ENCODE measurements around the gene FCF1. TPM values are rescaled to one million over a fixed set of nuclear protein-coding genes. Genes with fewer than 3 reads are reported as not detected.
"Not testable (repeated sequence)": the region's sequence is repeated elsewhere in the genome, so short reads cannot be mapped to it uniquely, and the experiment has no call there.

The FCF1 gene
- polyA plus RNA-seq, 1 donor, result 41.3 TPM

DNA sequence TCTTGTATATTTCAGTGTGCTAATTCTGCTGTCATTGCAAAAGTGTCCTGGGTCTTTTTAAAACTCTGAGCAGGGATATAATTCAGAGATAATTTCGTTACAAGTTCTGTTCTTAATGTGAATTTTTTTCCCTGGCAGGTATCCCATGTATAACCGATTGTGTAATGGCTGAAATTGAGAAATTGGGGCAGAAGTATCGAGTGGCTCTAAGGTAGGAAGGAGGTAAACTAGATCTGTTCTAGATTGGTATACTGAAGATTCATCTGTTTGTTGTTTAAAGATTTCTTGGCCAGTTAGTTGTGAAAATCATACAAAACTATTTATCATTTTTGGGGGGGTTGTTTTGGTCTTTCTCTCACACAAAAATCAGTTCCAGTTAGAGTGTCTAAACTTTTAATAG, 10.2 kb downstream of the FCF1 start:
- peaks cover 33% of the 10 kb centered on the region for H3K36me3 ChIP-seq (ENCODE audit: control insufficient read depth, insufficient read depth, low read length)
- no peak overlapping the region for H3K4me3 ChIP-seq (ENCODE audit: low read length)
- H3K4me1 ChIP-seq (ENCODE audit: control insufficient read depth, insufficient read depth, low read length), result no peaks in the 10 kb centered on the region
- no peaks in the 10 kb centered on the region for H3K9me3 ChIP-seq (ENCODE audit: control insufficient read depth, low read depth, low read length)
- DNase-seq, result no peak
- no peak overlapping the region for H3K27ac ChIP-seq (ENCODE audit: low read length)
- no peaks in the 10 kb centered on the region for H3K27me3 ChIP-seq (ENCODE audit: control insufficient read depth, insufficient read depth, low read length)
- 100% methylated on average over 1 of the region's 3 CpGs for WGBS (ENCODE audit: insufficient coverage, low lambda C conversion rate)

DNA sequence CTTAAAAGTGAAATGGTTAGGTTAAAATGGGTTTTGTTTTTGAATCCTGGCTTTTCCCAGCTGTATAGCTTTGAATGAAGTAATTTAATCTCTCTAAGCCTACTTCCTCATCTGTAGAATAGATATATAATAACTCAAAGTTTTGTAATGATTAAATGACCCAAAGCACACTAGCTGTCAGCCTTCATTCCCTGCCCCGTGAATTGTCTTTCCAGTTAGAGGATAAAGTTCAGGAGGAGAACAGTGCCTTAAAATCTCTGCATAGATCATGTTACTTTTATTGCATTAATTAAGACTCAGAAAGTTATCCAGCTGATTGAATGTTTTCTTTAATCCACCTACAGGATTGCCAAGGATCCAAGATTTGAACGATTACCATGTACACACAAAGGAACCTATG, 19.4 kb downstream of the FCF1 start:
- DNase-seq, result peak in 1 of 2 donors; percentile 42
- Histone ChIP-seq H3K36me3 (ENCODE audit: control insufficient read depth, insufficient read depth, low read length) (peaks cover 18% of the 10 kb centered on the region), H3K4me1 (ENCODE audit: control insufficient read depth, insufficient read depth, low read length) (peaks cover 24% of the 10 kb centered on the region), H3K9me3 (ENCODE audit: control insufficient read depth, low read depth, low read length) (no peaks in the 10 kb centered on the region), H3K27ac (ENCODE audit: low read length) (no peak overlapping the region), H3K27me3 (ENCODE audit: control insufficient read depth, insufficient read depth, low read length) (no peaks in the 10 kb centered on the region), H3K4me3 (ENCODE audit: low read length) (no peak overlapping the region)
- WGBS (ENCODE audit: insufficient coverage, low lambda C conversion rate), result 43% methylated on average over 1 of the region's 2 CpGs

DNA sequence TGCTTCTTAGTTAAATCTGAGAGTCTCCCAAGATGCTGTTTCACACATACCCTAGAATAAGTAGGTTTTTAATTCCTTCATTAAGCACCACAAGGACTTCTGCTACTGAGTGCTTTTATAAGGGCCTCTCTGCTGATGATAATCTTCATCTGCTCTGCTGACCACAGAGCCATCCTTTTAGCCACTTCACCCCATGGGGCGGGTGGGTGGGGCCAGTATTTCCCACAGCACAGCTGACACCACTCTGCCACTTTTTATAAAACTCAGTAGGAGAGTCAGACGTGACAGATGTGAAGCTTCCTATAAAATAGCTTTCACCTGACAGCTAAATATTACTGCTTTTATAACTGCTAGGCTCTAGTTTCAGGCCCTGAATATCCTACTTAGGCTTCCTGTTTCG, 20.3 kb downstream of the FCF1 start:
- Histone ChIP-seq H3K9me3 (ENCODE audit: control insufficient read depth, low read depth, low read length) (no peaks in the 10 kb centered on the region), H3K36me3 (ENCODE audit: control insufficient read depth, insufficient read depth, low read length) (peaks cover 18% of the 10 kb centered on the region), H3K27me3 (ENCODE audit: control insufficient read depth, insufficient read depth, low read length) (no peaks in the 10 kb centered on the region), H3K4me1 (ENCODE audit: control insufficient read depth, insufficient read depth, low read length) (peaks cover 24% of the 10 kb centered on the region), H3K4me3 (ENCODE audit: low read length) (no peak overlapping the region), H3K27ac (ENCODE audit: low read length) (no peak overlapping the region)
- DNase-seq, result no peak
- 60% methylated on average over 1 of the region's 3 CpGs for WGBS (ENCODE audit: insufficient coverage, low lambda C conversion rate)

DNA sequence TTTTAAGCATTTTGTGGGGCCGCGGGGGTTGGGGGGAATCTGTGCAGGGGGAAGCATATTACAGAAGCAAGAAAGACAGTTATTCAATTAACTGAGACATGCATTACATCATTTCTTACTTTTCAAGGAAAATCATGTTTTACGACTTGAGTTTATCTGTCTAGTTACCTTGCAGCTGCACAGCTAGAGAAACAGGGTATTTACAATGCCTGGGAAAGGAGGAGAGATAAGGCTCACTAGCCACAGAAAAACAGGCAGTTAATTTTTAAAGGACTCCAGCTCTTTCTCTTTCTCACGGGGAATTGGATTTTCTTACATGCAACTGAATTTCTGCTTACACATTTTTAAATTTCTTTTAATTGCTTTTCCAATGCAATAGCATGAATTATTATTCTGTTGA, 22.2 kb downstream of the FCF1 start:
- WGBS (ENCODE audit: insufficient coverage, low lambda C conversion rate), result no CpG with 5 or more reads among the region's 4 CpGs
- Histone ChIP-seq H3K27ac (ENCODE audit: low read length) (peak overlapping the region; percentile 47), H3K4me3 (ENCODE audit: low read length) (no peak overlapping the region), H3K9me3 (ENCODE audit: control insufficient read depth, low read depth, low read length) (no peaks in the 10 kb centered on the region), H3K36me3 (ENCODE audit: control insufficient read depth, insufficient read depth, low read length) (peaks cover 20% of the 10 kb centered on the region), H3K27me3 (ENCODE audit: control insufficient read depth, insufficient read depth, low read length) (no peaks in the 10 kb centered on the region), H3K4me1 (ENCODE audit: control insufficient read depth, insufficient read depth, low read length) (peaks cover 24% of the 10 kb centered on the region)
- peak; percentile 22 to 59 for DNase-seq

DNA sequence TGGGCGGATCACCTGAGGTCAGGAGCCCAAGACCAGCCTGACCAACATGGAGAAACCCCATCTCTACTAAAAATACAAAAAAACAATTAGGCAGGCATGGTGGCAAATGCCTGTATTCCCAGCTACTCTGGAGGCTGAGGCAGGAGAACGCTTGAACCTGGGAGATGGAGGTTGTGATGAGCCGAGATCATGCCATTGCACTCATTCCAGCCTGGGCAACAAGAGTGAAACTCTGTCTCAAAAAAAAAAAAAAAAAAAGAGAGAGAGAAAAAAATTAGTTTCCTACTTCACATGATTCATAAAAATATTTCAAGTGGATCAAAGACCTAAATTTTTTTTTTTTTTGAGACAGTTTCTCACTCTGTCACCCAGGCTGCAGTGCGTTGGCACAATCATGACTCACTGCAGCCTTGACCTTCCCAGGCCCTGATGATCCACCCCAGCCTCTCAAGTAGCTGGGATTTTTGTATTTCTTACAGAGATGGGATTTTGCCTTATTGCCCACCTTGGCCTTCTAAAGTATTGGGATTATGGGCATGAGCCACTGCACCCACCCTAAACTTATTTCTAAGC, 24.9 kb downstream of the FCF1 start:
- Histone ChIP-seq H3K27ac (ENCODE audit: low read length) (no peak overlapping the region), H3K4me1 (ENCODE audit: control insufficient read depth, insufficient read depth, low read length) (peaks cover 17% of the 10 kb centered on the region), H3K27me3 (ENCODE audit: control insufficient read depth, insufficient read depth, low read length) (no peaks in the 10 kb centered on the region), H3K9me3 (ENCODE audit: control insufficient read depth, low read depth, low read length) (no peaks in the 10 kb centered on the region), H3K36me3 (ENCODE audit: control insufficient read depth, insufficient read depth, low read length) (peaks cover 15% of the 10 kb centered on the region), H3K4me3 (ENCODE audit: low read length) (no peak overlapping the region)
- 100% methylated on average over 1 of the region's 4 CpGs for WGBS (ENCODE audit: insufficient coverage, low lambda C conversion rate)
- DNase-seq, result no peak

DNA sequence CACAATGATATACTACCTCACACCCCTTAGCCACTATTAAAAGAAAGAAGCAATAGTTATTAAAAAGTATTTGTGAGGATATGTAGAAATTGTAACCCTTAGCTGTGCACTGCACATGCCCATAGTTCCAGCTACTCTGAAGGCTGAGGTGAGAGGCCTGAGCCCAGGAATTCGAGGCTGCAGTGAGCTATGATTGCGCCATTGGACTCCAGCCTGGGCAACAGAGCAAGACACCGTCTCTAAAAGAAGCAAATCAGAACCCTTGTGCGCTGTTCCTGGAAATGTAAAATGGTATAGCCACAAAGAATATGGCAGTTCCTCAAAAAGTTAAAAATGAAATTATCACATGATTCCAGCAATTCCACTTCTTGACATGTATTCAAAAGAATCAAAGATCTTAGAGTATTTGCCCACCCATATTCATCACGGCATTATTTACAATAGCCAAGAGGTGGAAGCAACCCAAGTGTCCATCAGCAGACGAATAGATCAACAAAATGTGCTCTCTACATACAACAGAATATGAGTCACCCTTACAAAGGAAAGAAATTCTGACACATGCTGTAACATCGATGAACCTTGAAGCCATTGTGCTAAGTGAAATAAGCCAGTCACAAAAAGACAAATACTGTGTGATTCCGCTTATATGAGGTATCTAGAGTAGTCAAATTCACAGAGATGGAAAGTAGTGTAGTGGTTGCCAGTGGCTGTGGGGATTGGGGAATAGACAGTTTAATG, 26.5 kb downstream of the FCF1 start:
- 100% methylated on average over 1 of the region's 8 CpGs for WGBS (ENCODE audit: insufficient coverage, low lambda C conversion rate)

DNA sequence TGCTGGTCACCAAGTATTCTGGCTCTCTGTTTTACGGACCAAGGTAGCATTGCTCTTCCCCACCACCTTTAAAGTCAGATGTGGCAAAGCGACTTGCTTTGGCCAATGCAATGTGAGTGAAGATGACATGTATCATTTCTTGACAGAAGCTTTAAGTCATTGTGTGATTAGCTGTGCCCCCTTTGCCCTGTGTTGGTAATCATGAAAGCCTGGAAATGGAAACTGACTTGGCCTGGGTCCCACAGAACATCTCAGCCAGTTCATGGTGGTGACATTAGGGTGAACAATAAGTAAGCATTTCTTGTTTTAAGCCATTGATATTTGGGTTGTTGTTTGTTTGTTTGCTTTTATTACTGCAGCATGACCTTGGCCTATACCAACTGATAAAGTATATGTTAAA, 34.3 kb downstream of the FCF1 start:
- no CpG with 5 or more reads among the region's 2 CpGs for WGBS (ENCODE audit: insufficient coverage, low lambda C conversion rate)
- Histone ChIP-seq H3K36me3 (ENCODE audit: control insufficient read depth, insufficient read depth, low read length) (no peaks in the 10 kb centered on the region), H3K27ac (ENCODE audit: low read length) (no peak overlapping the region), H3K4me3 (ENCODE audit: low read length) (no peak overlapping the region), H3K4me1 (ENCODE audit: control insufficient read depth, insufficient read depth, low read length) (no peaks in the 10 kb centered on the region), H3K27me3 (ENCODE audit: control insufficient read depth, insufficient read depth, low read length) (no peaks in the 10 kb centered on the region), H3K9me3 (ENCODE audit: control insufficient read depth, low read depth, low read length) (no peaks in the 10 kb centered on the region)
- DNase-seq, result no peak

More for the DNA sequence above, 26.5 kb downstream of the FCF1 start:
- peaks cover 9% of the 10 kb centered on the region for H3K36me3 ChIP-seq (ENCODE audit: control insufficient read depth, insufficient read depth, low read length)
- no peak overlapping the region for H3K27ac ChIP-seq (ENCODE audit: low read length)
- no peak overlapping the region for H3K4me3 ChIP-seq (ENCODE audit: low read length)
- H3K9me3 ChIP-seq (ENCODE audit: control insufficient read depth, low read depth, low read length), result no peaks in the 10 kb centered on the region
- no peak for DNase-seq
- H3K27me3 ChIP-seq (ENCODE audit: control insufficient read depth, insufficient read depth, low read length), result no peaks in the 10 kb centered on the region
- peaks cover 15% of the 10 kb centered on the region for H3K4me1 ChIP-seq (ENCODE audit: control insufficient read depth, insufficient read depth, low read length)

DNA sequence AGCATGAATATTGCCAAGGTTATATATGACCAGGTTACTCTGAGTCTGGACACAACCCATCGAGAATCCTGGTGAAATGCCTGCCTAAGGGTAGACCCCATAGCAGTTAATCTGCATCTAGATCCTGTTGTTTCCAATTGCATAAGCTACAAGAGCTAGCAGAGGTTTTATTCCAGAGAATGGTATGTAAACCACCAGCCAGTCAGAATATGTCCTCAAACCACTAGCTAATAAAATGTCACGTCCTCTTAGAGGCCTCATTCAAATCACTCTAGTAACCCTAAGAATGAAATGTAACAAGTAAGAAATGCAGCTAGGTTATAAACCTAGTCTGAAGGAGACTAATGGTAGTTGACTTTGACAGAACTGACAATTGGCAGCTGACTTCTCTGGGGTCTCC, 41.2 kb downstream of the FCF1 start:
- no peaks in the 10 kb centered on the region for H3K27me3 ChIP-seq (ENCODE audit: control insufficient read depth, insufficient read depth, low read length)
- H3K4me1 ChIP-seq (ENCODE audit: control insufficient read depth, insufficient read depth, low read length), result no peaks in the 10 kb centered on the region
- WGBS (ENCODE audit: insufficient coverage, low lambda C conversion rate), result no CpG with 5 or more reads among the region's 2 CpGs
- DNase-seq, result no peak
- H3K27ac ChIP-seq (ENCODE audit: low read length), result no peak overlapping the region
- H3K9me3 ChIP-seq (ENCODE audit: control insufficient read depth, low read depth, low read length), result peaks cover 2% of the 10 kb centered on the region
- H3K36me3 ChIP-seq (ENCODE audit: control insufficient read depth, insufficient read depth, low read length), result no peaks in the 10 kb centered on the region
- no peak overlapping the region for H3K4me3 ChIP-seq (ENCODE audit: low read length)

DNA sequence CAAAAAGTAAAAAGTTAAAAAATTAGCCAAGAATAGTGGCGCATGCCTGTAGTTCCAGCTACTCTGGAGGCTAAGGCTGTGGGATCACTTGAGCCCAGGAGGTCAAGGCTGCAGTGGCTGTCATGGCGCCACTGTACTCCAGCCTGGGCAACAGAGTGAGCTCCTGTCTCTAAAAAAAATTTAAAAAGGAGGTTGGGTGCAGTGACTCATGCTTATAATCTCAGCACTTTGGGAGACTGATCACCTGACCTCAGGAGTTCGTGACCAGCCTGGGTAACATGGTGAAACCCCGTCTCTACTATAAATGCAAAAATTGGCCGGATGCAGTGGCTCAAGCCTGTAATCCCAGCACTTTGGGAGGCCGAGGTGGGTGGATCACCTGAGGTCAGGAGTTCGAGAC, 42.0 kb downstream of the FCF1 start:
- DNase-seq, result no peak
- WGBS (ENCODE audit: insufficient coverage, low lambda C conversion rate), result no CpG with 5 or more reads among the region's 7 CpGs
- peaks cover 2% of the 10 kb centered on the region for H3K9me3 ChIP-seq (ENCODE audit: control insufficient read depth, low read depth, low read length)
- H3K27ac ChIP-seq (ENCODE audit: low read length), result no peak overlapping the region
- no peaks in the 10 kb centered on the region for H3K27me3 ChIP-seq (ENCODE audit: control insufficient read depth, insufficient read depth, low read length)
- no peaks in the 10 kb centered on the region for H3K4me1 ChIP-seq (ENCODE audit: control insufficient read depth, insufficient read depth, low read length)
- H3K4me3 ChIP-seq (ENCODE audit: low read length), result no peak overlapping the region
- no peaks in the 10 kb centered on the region for H3K36me3 ChIP-seq (ENCODE audit: control insufficient read depth, insufficient read depth, low read length)

DNA sequence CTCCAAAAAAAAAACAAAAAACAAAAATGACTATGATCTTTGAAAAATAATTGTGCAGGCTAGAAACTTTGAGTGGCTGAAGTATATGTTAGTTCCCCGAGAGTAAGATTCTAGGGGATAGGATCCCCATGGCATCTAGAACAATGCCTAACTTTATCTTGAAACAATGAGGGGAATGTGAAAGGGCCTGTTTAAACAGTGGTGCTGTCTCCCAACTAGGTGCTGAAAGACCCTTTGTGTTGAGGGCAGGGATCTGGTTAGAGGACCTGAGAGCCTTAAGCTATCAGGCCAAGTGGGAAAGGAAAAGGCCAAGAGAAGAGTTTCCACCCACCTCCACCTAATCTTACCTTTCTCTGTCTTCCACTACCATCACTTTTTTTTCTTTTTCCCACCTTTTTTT, 43.4 kb downstream of the FCF1 start:
- H3K27ac ChIP-seq (ENCODE audit: low read length), result no peak overlapping the region
- no peak for DNase-seq
- WGBS (ENCODE audit: insufficient coverage, low lambda C conversion rate), result 67% methylated on average over 1 of the region's 1 CpG
- H3K4me3 ChIP-seq (ENCODE audit: low read length), result no peak overlapping the region
- no peaks in the 10 kb centered on the region for H3K36me3 ChIP-seq (ENCODE audit: control insufficient read depth, insufficient read depth, low read length)
- H3K4me1 ChIP-seq (ENCODE audit: control insufficient read depth, insufficient read depth, low read length), result no peaks in the 10 kb centered on the region
- peaks cover 2% of the 10 kb centered on the region for H3K9me3 ChIP-seq (ENCODE audit: control insufficient read depth, low read depth, low read length)
- H3K27me3 ChIP-seq (ENCODE audit: control insufficient read depth, insufficient read depth, low read length), result no peaks in the 10 kb centered on the region

DNA sequence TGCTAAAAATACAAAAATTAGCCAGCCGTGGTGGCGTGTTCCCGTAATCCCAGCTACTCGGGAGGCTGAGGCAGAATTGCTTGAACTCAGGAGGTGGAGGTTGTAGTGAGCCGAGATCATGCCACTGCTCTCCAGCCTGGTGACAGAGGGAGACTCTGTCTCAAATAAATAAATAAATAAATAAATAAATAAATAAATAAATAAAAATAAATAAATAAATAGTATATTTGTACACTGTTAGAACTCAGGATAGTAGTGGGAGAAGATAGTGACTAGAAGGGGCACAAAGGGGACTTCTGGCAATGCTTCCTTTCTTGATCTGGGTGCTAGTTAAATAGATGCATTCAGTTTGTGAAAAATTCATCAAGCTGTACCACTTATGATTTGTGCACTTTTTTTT, 45.6 kb downstream of the FCF1 start:
- not testable (repeated sequence) for H3K36me3 ChIP-seq (ENCODE audit: control insufficient read depth, insufficient read depth, low read length); H3K4me1 ChIP-seq (ENCODE audit: control insufficient read depth, insufficient read depth, low read length); H3K27me3 ChIP-seq (ENCODE audit: control insufficient read depth, insufficient read depth, low read length); H3K4me3 ChIP-seq (ENCODE audit: low read length); DNase-seq; H3K27ac ChIP-seq (ENCODE audit: low read length); H3K9me3 ChIP-seq (ENCODE audit: control insufficient read depth, low read depth, low read length)
- WGBS (ENCODE audit: insufficient coverage, low lambda C conversion rate), result 100% methylated on average over 1 of the region's 5 CpGs

Data from large intestine (tissue), 3 donors.